ENCODE data around the gene CENPC.
"Not testable (repeated sequence)": the region's sequence is repeated elsewhere in the genome, so short reads cannot be mapped to it uniquely, and the experiment has no call there.

Gene CENPC, protein sequence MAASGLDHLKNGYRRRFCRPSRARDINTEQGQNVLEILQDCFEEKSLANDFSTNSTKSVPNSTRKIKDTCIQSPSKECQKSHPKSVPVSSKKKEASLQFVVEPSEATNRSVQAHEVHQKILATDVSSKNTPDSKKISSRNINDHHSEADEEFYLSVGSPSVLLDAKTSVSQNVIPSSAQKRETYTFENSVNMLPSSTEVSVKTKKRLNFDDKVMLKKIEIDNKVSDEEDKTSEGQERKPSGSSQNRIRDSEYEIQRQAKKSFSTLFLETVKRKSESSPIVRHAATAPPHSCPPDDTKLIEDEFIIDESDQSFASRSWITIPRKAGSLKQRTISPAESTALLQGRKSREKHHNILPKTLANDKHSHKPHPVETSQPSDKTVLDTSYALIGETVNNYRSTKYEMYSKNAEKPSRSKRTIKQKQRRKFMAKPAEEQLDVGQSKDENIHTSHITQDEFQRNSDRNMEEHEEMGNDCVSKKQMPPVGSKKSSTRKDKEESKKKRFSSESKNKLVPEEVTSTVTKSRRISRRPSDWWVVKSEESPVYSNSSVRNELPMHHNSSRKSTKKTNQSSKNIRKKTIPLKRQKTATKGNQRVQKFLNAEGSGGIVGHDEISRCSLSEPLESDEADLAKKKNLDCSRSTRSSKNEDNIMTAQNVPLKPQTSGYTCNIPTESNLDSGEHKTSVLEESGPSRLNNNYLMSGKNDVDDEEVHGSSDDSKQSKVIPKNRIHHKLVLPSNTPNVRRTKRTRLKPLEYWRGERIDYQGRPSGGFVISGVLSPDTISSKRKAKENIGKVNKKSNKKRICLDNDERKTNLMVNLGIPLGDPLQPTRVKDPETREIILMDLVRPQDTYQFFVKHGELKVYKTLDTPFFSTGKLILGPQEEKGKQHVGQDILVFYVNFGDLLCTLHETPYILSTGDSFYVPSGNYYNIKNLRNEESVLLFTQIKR

GRCh38 chr4:67545199-67546003 lies at the start of gene CENPC:
TSS of gene CENPC (minus strand) at chr4:67545503. CDS start at chr4:67545355, 148 bp downstream.
- peak; percentile 96 to 97 for ATAC-seq

DNA sequence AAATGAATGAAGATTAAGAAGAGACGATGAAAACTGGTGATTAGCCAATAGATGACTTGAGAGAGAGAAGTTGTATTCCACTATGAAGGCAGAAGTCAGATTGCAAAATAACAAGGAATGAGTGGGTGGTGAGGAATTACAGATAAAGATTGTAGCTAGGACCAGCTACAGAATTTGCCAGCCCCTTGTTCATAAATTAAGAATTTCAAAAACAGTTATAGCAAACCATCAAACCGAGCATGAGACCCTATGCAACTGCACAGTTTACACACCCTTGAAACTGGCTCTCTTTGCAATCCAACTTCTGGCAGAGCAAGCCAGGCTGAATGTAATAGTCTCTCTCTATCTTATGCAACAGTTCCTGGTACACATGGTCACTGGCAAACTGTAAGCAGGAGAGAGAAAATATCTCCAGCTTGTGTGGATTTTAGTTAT lies 48.5 kb upstream of the CENPC start:
- no peak for ATAC-seq

- no peak for ATAC-seq
These were observed 41.9 kb upstream of the CENPC start for GRCh38 chr4:67587156-67587555.

GRCh38 chr4:67584496-67584895 lies 39.2 kb upstream of the CENPC start:
- no peak for ATAC-seq

DNA sequence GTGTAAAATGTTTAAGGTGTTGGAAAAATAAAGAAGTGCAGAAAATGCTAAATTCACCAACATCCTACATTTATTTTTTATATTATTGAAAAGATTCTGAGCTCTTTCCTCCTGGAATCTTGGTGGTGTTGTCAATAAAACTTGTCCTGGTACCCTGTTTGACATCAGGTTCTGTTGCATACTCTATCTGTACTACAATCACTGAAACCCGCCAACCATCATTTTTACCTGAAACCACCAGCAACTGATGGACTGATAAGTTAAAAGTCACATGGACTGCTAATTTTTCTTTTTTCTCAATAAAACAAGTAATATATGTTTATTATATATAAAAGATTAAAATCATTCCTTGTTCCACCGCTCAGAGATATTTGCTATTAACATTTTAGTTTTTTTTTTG lies 36.6 kb upstream of the CENPC start:
- ATAC-seq = no peak

GRCh38 chr4:67581208-67581857 lies 36.0 kb upstream of the CENPC start:
- ATAC-seq = peak; percentile 65 to 70

DNA sequence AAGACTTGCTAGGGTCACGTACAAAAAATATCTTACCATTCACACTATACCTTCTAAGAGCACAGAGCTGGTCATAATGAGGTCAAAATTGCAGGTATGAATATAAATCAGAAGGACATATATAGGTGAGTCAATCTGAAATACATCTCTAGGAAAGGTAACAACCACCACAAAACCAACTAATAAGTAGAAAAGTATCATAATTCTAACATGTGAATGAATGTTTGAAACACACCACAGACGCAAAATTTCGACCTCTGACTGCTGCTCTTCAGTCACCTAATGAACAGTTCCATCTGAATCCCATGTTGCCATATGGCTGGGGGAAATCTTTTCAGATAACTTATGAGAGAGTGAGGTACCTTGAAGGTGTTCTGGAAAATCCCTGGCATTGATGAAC lies 35.3 kb upstream of the CENPC start:
- ATAC-seq = peak; percentile 44 to 65

DNA sequence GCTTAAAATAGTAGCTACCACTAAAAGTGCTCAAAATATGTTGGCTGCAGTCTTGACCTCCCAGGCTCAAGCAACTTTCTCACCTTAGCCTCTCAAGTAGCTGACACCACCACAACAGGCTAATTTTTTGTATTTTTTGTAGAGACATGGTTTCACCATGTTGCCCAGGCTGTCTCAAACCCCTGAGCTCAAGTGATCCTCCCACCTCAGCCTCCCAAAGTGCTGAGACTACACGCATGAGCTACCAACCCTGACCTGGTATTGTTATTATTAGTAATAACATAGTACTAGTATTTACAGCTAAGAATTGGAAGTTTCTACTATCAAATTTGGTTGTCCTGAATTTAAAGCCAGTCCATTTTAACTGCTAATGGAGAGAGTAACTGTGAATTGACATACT lies 31.2 kb upstream of the CENPC start:
- no peak for ATAC-seq

GRCh38 chr4:67576059-67576466 lies 30.8 kb upstream of the CENPC start:
- ATAC-seq = no peak

DNA sequence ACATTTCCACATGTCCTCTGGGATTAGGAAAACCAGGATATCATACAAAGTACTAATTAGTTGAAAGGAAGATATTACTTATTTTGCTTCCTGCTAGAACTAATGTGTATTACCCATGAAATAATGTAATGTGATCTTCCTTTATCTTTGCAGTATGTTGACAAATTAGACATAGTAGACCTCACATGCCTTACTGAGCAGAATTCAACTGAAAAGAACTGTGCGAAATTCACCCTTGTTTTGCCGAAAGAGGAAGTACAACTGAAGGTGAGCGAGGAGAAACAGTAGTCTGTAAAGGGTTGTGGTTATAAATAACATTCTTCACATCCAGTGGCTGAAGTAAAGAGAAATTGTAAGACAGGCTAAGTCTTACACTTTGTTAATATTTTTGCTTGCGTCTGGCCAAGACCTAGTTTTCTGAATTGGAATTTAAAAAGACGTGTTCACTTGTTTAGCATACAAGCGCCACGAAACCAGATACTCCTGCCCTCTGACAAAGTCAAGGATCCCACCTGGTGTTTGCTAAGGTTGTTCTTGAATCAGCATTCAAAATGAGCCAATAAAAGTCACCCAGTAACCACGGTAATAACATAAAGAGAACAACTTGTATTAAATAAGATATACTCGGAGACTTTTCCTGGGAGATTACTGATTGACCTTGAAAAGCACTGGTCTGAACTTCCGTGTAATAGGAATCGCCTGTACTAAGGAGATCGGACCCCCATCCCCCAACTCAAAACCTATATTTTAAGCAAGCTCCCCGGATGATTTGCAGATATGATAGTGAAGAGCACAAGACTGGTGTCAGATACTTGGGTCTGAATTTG lies 30.1 kb upstream of the CENPC start:
- peak; percentile 63 for ATAC-seq

- ATAC-seq = peak; percentile 41 to 56
These were observed 27.9 kb upstream of the CENPC start for GRCh38 chr4:67573193-67573592.

DNA sequence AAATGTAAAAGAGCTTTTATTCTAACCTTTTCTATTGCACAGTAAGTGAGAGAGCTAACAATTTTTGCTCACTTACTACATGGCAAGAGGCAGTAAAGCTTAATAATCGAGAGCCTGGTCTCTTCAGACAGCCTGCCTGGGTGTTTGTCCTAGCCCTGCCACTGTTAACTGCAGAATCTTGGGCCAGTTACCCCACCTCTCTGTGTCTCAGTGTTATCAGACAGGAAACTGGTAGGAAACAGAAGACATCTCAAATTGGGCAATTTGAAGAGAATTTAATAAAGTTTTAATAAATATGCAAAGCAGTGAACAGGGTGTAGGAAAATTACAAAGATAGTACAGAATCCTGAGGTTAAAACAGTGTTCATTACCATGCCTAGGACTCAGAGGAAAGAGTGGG lies 26.7 kb upstream of the CENPC start:
- no peak for ATAC-seq

DNA sequence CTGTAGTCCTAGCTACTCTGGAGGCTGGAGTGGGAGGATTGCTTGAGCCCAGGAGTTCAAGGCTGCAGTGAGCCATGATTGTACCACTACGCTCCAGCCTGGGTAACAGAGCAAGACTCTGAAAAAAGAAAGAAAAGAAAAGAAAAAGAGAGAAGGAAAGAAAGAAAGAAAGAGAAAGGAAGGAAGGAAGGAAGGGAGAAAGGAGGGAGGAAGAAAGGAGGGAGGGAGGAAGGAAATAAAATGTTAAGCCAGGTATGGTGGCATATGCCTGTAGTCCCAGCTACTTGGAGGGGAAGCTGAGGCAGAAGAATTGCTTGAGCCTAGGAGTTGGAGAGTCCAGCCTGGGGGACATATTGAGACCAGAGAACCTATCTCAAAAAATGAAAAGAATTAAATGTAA lies 25.2 kb upstream of the CENPC start:
- no peak for ATAC-seq

DNA sequence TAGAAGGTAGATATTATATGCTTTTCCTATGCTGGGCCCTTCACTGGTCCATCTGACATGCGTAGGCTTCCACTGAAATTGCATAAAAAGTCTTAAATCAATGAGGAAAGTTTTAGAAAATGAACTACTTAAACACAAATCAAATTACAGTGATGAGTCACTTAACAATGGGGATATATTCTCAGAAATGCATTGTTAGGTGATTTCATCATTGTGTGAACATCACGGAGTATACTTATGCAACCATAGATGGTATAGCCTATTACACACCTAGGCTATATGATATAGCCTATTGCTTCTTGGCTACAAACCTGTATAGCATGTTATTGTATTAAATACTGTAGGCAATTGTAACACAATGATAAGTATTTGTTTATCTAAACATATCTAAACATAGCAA lies 23.5 kb upstream of the CENPC start:
- peak in 1 of 2 donors; percentile 39 for ATAC-seq

DNA sequence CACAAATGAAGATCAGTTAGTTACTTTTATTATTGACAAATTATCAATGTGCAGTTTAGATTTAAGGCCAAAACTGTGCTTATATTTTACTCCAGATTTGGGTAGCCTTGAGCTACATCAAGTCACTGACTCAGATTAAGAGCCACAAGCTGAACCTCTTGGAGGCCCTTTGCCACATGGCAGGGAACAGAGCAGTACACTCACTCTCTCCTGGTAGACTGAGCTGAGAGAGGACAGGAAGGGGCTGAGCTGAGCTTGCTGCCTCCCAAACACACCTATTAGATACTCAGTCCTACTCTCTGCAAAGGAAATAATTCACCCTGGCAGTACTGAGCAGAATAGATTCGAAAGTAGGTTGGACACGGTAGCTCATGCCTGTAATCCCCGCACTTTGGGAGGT lies 21.0 kb upstream of the CENPC start:
- ATAC-seq = peak in 1 of 2 donors; percentile 55

GRCh38 chr4:67565284-67565683 lies 20.0 kb upstream of the CENPC start:
- ATAC-seq = no peak

DNA sequence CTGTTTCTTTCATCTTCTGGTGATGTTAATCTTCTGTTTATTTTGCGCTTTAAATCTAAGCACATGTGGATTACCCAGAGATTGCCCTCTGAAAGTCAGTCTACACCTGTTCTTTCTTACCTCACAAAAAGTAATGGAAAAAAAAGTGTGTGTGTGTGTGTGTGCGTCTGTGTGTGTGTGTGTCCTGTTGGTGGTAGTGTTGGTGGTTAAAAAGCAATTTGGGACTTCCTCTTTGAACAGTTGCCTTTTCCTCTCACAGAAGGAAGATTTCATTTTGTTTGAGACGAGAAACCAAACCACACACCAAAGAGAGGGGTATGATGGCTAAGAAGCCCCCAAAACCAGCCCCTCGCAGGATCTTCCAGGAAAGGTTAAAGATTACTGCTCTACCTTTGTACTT lies 13.2 kb upstream of the CENPC start, which contains the start of gene STAP1:
TSS of gene STAP1 (plus strand) at position 235 of the 400 bp plus-strand sequence. CDS start at position 318, 83 bp downstream.
- ATAC-seq = no peak

DNA sequence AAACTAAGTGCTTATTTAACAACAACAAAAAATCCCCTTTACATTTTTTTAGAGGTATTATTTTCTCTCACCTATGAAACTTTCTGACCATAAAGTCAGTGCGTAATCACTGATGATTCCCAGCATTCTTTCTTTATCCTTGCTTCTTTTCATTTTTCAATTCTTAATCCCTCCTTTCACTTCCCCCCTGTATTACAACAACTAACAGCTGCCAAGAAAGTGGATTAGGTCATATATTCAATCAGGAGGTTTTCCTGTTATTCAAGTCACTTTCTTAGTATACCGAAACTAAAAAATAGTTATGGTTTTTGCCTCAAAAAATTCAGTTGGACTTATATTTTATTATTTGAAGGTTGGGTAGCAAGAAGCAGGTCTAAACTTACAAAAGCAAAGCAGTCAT lies 11.1 kb upstream of the CENPC start:
- no peak for ATAC-seq

- ATAC-seq = no peak
These were observed 10.1 kb upstream of the CENPC start for GRCh38 chr4:67555447-67555846.

GRCh38 chr4:67554096-67554495 lies 8.8 kb upstream of the CENPC start:
- ATAC-seq = no peak

GRCh38 chr4:67552146-67552792 lies 7.0 kb upstream of the CENPC start:
- not testable (repeated sequence) for ATAC-seq

Measured in activated CD4-positive, CD25-positive, alpha-beta regulatory T cell treated with anti-CD3 and anti-CD28 coated beads, Interleukin-2, amount 50 U/mL, for 24 hours (primary cell).